Measurements from ENCODE around the gene PLXNA4. TPM values are rescaled to one million over a fixed set of nuclear protein-coding genes. Genes with fewer than 3 reads are reported as not detected.

Gene PLXNA4
- total and polyA plus RNA-seq, 11 donors: 1.8 to 22.1 (median 10.5) TPM

DNA sequence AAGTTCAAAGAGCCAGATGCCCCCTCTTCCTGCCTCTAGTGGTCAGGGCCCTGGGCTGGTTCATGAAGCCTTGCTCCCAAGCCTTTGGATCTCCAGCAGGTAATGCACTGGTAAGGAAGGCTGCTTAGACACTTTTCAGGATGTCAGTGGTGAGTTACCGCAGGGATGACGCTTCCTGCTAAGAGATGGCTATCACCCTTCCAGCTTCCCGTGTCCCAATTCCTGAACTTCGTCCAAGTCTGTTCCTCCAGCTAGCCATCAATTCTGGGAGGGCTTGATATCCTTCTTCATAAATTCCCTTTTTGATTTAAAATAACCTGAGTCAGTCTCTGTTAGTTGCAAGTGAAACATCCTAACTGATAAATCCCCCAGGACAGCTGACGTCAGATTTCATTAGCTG lies 221.2 kb downstream of the PLXNA4 start:
- Histone ChIP-seq H3K27me3 (no peaks in the 10 kb centered on the region), H3K36me3 (no peaks in the 10 kb centered on the region), H3K9me3 (no peaks in the 10 kb centered on the region), H3K4me1 (peaks cover 0 to 19% (median 11%) of the 10 kb centered on the region in 12 donors), H3K27ac (no peak overlapping the region), H3K4me3 (no peak overlapping the region)
- WGBS, 4 donors: 40 to 71% (median 62%) methylated on average over 5 of the region's 5 CpGs
- ATAC-seq (no peak), DNase-seq (no peak)
- intact Hi-C loops (cut with DNase I): no loop called here
- no peak for TF ChIP-seq POLR2A (IDR thresholded peaks at IDR 0.05)
- TF ChIP-seq CTCF (IDR thresholded peaks at IDR 0.05): no peak

DNA sequence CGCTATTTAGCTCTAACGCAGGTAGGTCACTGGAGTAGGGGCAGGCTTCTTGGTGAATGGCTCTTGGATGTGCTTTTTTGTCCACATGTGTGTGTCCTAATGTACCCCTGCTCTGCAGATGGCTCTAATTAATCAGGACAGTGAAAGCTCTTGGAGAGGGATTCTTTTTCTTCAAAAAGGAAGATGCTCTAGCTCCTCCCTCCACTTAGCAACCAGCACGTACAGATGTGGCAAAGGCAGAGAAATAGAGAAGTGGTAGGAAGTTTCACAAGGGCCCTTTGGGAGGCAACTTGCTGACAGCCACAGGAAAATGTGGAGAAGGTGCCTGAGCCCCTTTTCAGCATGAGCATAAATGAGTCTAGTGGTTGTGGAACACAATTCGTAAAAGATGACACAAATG lies 221.7 kb downstream of the PLXNA4 start:
- H3K27ac ChIP-seq: no peak overlapping the region
- no peaks in the 10 kb centered on the region for H3K9me3 ChIP-seq
- H3K4me1 ChIP-seq: peaks cover 0 to 19% (median 12%) of the 10 kb centered on the region in 12 donors
- no peaks in the 10 kb centered on the region for H3K27me3 ChIP-seq
- H3K36me3 ChIP-seq: no peaks in the 10 kb centered on the region
- intact Hi-C loops (cut with DNase I): no loop called here
- DNase-seq (no peak), ATAC-seq (no peak)
- 76 to 80% (median 79%) methylated on average over 4 of the region's 4 CpGs for WGBS, 4 donors
- TF ChIP-seq CTCF (IDR thresholded peaks at IDR 0.05) (no peak), POLR2A (IDR thresholded peaks at IDR 0.05) (no peak)
- no peak overlapping the region for H3K4me3 ChIP-seq

- ATAC-seq (no peak), DNase-seq (no peak)
- WGBS, 4 donors: 83 to 87% (median 85%) methylated on average over 5 of the region's 5 CpGs
- intact Hi-C loops (cut with DNase I): no loop called here
- TF ChIP-seq CTCF (IDR thresholded peaks at IDR 0.05) (no peak), POLR2A (IDR thresholded peaks at IDR 0.05) (no peak)
- no peak overlapping the region for H3K4me3 ChIP-seq
- H3K36me3 ChIP-seq: no peaks in the 10 kb centered on the region
- H3K27me3 ChIP-seq: no peaks in the 10 kb centered on the region
- H3K4me1 ChIP-seq: peaks cover 0 to 19% (median 13%) of the 10 kb centered on the region in 12 donors
- no peak overlapping the region for H3K27ac ChIP-seq
- H3K9me3 ChIP-seq: no peaks in the 10 kb centered on the region
These were observed 222.3 kb downstream of the PLXNA4 start for GRCh38 chr7:132353936-132354335.

GRCh38 chr7:132352800-132353199 lies 223.5 kb downstream of the PLXNA4 start:
- no peak for ATAC-seq
- DNase-seq: no peak
- intact Hi-C loops (cut with DNase I): no loop called here
- WGBS, 4 donors: 44 to 61% (median 51%) methylated on average over 6 of the region's 6 CpGs
- H3K4me3 ChIP-seq: no peak overlapping the region
- H3K36me3 ChIP-seq: no peaks in the 10 kb centered on the region
- peak overlapping the region in 1 of 12 donors; percentile 5 for H3K27ac ChIP-seq
- TF ChIP-seq POLR2A (IDR thresholded peaks at IDR 0.05) (no peak), CTCF (IDR thresholded peaks at IDR 0.05) (no peak)
- no peaks in the 10 kb centered on the region for H3K9me3 ChIP-seq
- no peaks in the 10 kb centered on the region for H3K27me3 ChIP-seq
- peaks cover 0 to 21% (median 13%) of the 10 kb centered on the region in 12 donors for H3K4me1 ChIP-seq
